SK-N-SH treated with all-trans-retinoic acid at 6 μM for 48 hours (cell line): ENCODE measurements around the gene DDX27.

ENCODE experiments used
- ATAC-seq: fragments of 200-7000 bp; cut with Tn5 transposase; 3 replicates; pipeline ENCODE4 v1.9.1; 2020; ENCODE audit warnings: mild to moderate bottlenecking, moderate library complexity
- ARNTL ChIP-seq: fragments of 450-650 bp; formaldehyde crosslinking; IDR thresholded peaks from 2 replicates; pipeline ENCODE4 v1.5.0; 2020; ENCODE audit warnings: low read depth, mild to moderate bottlenecking, moderate library complexity, borderline replicate concordance
- BACH2 ChIP-seq: fragments of 250-450 bp; sonication (Bioruptor Pico); IDR thresholded peaks from 2 replicates; pipeline ENCODE4 v1.9.0; 2021; ENCODE audit warnings: mild to moderate bottlenecking, borderline replicate concordance
- CREB5 ChIP-seq: fragments of 250-450 bp; sonication (Bioruptor Pico); IDR thresholded peaks from 2 replicates; pipeline ENCODE4 v1.5.1; 2020; ENCODE audit warnings: low read depth, mild to moderate bottlenecking, moderate library complexity
- CSDC2 ChIP-seq: fragments of 250-450 bp; sonication (Bioruptor Pico); IDR thresholded peaks from 2 replicates; pipeline ENCODE4 v1.5.0; 2020; ENCODE audit warnings: mild to moderate bottlenecking, moderate library complexity
- GLIS3 ChIP-seq: fragments of 250-450 bp; sonication (Bioruptor Pico); IDR thresholded peaks from 2 replicates; pipeline ENCODE4 v1.5.0; 2020; ENCODE audit warnings: mild to moderate bottlenecking, moderate library complexity
- ISL1 ChIP-seq: fragments of 250-450 bp; sonication (Bioruptor Pico); IDR thresholded peaks from 2 replicates; pipeline ENCODE4 v2.1.2; 2022; ENCODE audit warnings: mild to moderate bottlenecking, moderate library complexity
- OSR1 ChIP-seq: fragments of 250-450 bp; sonication (Bioruptor Pico); IDR thresholded peaks from 2 replicates; pipeline ENCODE4 v1.8.0; 2022; ENCODE audit warnings: moderate library complexity, mild to moderate bottlenecking, inconsistent platforms
- PATZ1 ChIP-seq: fragments of 250-450 bp; sonication (Bioruptor Pico); IDR thresholded peaks from 2 replicates; pipeline ENCODE4 v1.8.0; 2020; ENCODE audit warnings: mild to moderate bottlenecking, moderate library complexity, borderline replicate concordance
- POU6F1 ChIP-seq: fragments of 250-450 bp; sonication (Bioruptor Pico); IDR thresholded peaks from 2 replicates; pipeline ENCODE4 v1.8.0; 2021; ENCODE audit warnings: low read depth, mild to moderate bottlenecking, moderate library complexity, borderline replicate concordance
- RARB ChIP-seq: fragments of 250-450 bp; sonication (Bioruptor Pico); IDR thresholded peaks from 2 replicates; pipeline ENCODE4 v1.8.0; 2021; ENCODE audit warnings: mild to moderate bottlenecking, moderate library complexity
- TCF4 ChIP-seq: fragments of 250-450 bp; sonication (Bioruptor Pico); IDR thresholded peaks from 2 replicates; pipeline ENCODE4 v1.8.0; 2021; ENCODE audit warnings: mild to moderate bottlenecking, moderate library complexity, borderline replicate concordance
- TOX ChIP-seq: fragments of 250-450 bp; sonication (Bioruptor Pico); IDR thresholded peaks from 2 replicates; pipeline ENCODE4 v1.8.0; 2021; ENCODE audit warnings: mild to moderate bottlenecking, moderate library complexity, borderline replicate concordance
- ZC3H10 ChIP-seq: fragments of 250-450 bp; sonication (Bioruptor Pico); IDR thresholded peaks from 2 replicates; pipeline ENCODE4 v1.5.1; 2021; ENCODE audit warnings: mild to moderate bottlenecking, moderate library complexity
- ZFP3 ChIP-seq: fragments of 250-450 bp; sonication (Bioruptor Pico); IDR thresholded peaks from 2 replicates; pipeline ENCODE4 v1.5.0; 2020; ENCODE audit warnings: mild to moderate bottlenecking, moderate library complexity
- ZFP30 ChIP-seq: fragments of 450-650 bp; formaldehyde crosslinking; IDR thresholded peaks from 2 replicates; pipeline ENCODE4 v1.5.0; 2022; ENCODE audit warnings: mild to moderate bottlenecking, moderate library complexity
- ZNF565 ChIP-seq: fragments of 450-650 bp; formaldehyde crosslinking; conservative IDR thresholded peaks from 2 replicates; pipeline ENCODE4 v1.5.0; 2020; ENCODE audit warnings: low read depth, mild to moderate bottlenecking, moderate library complexity
- ZNF70 ChIP-seq: fragments of 450-650 bp; formaldehyde crosslinking; IDR thresholded peaks from 2 replicates; pipeline ENCODE4 v1.5.0; 2020; ENCODE audit warnings: mild to moderate bottlenecking, moderate library complexity
- ZNF8 ChIP-seq: fragments of 450-650 bp; formaldehyde crosslinking; IDR thresholded peaks from 2 replicates; pipeline ENCODE4 v1.5.0; 2020; ENCODE audit warnings: mild to moderate bottlenecking, moderate library complexity
- TF ChIP-seq, protein P1 (sequence below): fragments of 250-450 bp; sonication (Bioruptor Pico); IDR thresholded peaks from 2 replicates; pipeline ENCODE4 v1.5.0; 2020; ENCODE audit warnings: mild to moderate bottlenecking, moderate library complexity

The DDX27 gene

DNA sequence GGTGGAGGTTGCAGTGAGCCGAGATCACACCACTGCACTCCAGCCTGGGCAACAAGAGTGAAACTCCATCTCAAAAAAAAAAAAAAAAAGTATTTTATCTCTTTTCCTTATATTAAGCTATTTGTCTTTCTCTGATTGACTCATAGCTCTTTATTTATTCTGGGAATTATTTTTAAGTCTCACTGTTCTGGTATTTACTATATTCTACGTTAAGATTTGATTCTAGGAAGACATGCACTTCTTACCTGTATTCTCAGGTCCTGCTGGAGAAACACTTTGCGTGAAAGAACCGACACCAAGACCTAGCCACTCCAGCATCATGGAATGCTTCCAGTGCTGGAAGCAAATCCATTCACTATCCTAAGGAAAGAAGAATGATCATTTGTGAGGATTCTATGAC, 41.0 kb downstream of the DDX27 start (continued):
- TF ChIP-seq ZFP30 (CRISPR knock-in tag) (no peak), ARNTL (CRISPR knock-in tag) (no peak), ISL1 (CRISPR knock-in tag) (no peak), TOX (CRISPR knock-in tag) (no peak), POU6F1 (CRISPR knock-in tag) (no peak), ZNF565 (CRISPR knock-in tag) (no peak), CREB5 (no peak), ZFP3 (CRISPR knock-in tag) (no peak)
- TF ChIP-seq, all 23 proteins: peak for 0

DNA sequence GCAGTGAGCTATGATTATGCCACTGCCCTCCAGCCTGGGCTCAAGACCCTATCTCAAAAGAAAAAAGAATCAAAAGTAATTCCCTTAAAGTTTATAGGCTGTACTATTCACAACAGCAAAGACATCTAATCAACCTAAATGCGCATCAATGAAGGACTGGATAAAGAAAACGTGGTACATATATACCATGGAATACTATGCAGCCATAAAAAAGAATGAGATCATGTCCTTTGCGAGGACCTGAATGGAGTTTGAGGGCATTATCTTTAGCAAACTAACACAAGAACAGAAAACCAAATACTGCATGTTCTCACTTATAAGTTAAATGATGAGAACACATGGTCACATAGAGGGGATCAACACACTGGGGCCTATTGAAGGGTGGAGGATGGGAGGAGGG, 42.0 kb downstream of the DDX27 start:
- no peak for ATAC-seq
- TF ChIP-seq ISL1 (CRISPR knock-in tag), result no peak
- TF ChIP-seq ZNF8 (CRISPR knock-in tag), result peak; percentile 67; the same call in 1 of the 2 replicates
- TF ChIP-seq, all 23 proteins: peak for 1

DNA sequence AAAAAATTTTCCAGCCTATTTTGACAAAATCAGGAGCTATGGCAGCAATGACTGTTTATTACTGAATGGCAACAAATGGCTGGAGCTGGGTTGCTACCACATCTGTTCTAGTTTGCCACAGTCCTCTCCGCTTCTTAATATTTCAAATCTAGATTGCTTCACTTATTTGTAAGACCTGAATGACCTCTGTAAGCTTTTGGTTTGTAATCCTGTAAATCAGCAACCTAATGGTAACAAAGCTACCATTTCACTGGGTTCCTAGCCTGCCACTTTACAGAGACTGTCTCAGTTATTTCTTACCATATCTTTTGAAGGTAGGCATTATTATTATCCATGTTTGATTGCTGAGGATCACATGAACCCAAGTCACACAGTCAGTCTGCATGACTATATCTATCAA, 43.2 kb downstream of the DDX27 start:
- no peak for ATAC-seq
- TF ChIP-seq CREB5 (no peak), ARNTL (CRISPR knock-in tag) (no peak), ZNF70 (no peak), CSDC2 (CRISPR knock-in tag) (no peak), POU6F1 (CRISPR knock-in tag) (no peak), BACH2 (CRISPR knock-in tag) (no peak), PATZ1 (CRISPR knock-in tag) (no peak), RARB (no peak), GLIS3 (CRISPR knock-in tag) (no peak), ZNF565 (CRISPR knock-in tag) (no peak), ZFP30 (CRISPR knock-in tag) (no peak), OSR1 (CRISPR knock-in tag) (no peak), ZC3H10 (CRISPR knock-in tag) (no peak), TCF4 (CRISPR knock-in tag) (no peak)
- TF ChIP-seq, protein P1, sequence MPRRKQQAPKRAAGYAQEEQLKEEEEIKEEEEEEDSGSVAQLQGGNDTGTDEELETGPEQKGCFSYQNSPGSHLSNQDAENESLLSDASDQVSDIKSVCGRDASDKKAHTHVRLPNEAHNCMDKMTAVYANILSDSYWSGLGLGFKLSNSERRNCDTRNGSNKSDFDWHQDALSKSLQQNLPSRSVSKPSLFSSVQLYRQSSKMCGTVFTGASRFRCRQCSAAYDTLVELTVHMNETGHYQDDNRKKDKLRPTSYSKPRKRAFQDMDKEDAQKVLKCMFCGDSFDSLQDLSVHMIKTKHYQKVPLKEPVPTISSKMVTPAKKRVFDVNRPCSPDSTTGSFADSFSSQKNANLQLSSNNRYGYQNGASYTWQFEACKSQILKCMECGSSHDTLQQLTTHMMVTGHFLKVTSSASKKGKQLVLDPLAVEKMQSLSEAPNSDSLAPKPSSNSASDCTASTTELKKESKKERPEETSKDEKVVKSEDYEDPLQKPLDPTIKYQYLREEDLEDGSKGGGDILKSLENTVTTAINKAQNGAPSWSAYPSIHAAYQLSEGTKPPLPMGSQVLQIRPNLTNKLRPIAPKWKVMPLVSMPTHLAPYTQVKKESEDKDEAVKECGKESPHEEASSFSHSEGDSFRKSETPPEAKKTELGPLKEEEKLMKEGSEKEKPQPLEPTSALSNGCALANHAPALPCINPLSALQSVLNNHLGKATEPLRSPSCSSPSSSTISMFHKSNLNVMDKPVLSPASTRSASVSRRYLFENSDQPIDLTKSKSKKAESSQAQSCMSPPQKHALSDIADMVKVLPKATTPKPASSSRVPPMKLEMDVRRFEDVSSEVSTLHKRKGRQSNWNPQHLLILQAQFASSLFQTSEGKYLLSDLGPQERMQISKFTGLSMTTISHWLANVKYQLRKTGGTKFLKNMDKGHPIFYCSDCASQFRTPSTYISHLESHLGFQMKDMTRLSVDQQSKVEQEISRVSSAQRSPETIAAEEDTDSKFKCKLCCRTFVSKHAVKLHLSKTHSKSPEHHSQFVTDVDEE, result no peak
- TF ChIP-seq, all 23 proteins: peak for 0
